ENCODE data around the gene NBEAL2. TPM values are rescaled to one million over a fixed set of nuclear protein-coding genes. Genes with fewer than 3 reads are reported as not detected.

The NBEAL2 gene
- 25.5 TPM for polyA plus RNA-seq (2013, experiment 1 of 2)
- polyA plus RNA-seq (2013, experiment 2 of 2), result 18.9 TPM

GRCh38 chr3:46978985-46979944 lies at the start of gene NBEAL2:
TSS of gene NBEAL2 (plus strand) at chr3:46979666. CDS start at chr3:46979862, 196 bp downstream.
- peak within 1 kb of the TSS; percentile 54 for H3K4me3 ChIP-seq (ENCODE audit: extremely low read depth, insufficient read depth, low read length, poor library complexity, severe bottlenecking)
- peaks cover 4% of the 10 kb centered on the region for H3K9me3 ChIP-seq (ENCODE audit: control insufficient read depth, low read length)
- peaks cover 6% of the 10 kb centered on the region for H3K36me3 ChIP-seq (ENCODE audit: control insufficient read depth, insufficient read depth, low read length)
- peak within 1 kb of the TSS; percentile 23 for H3K27ac ChIP-seq (ENCODE audit: low read depth, low read length, severe bottlenecking)
- peaks cover 12% of the 10 kb centered on the region for H3K4me1 ChIP-seq (ENCODE audit: control insufficient read depth, insufficient read depth, low read length, poor library complexity, severe bottlenecking)
- 1 to 2% methylated on average over 38 to 51 of the region's 73 CpGs for WGBS, 2 experiments (ENCODE audit: insufficient coverage in 2 of 2)

- 79 to 94% methylated on average over 5 to 6 of the region's 9 CpGs for WGBS, 2 experiments (ENCODE audit: insufficient coverage in 2 of 2)
- H3K27ac ChIP-seq (ENCODE audit: low read depth, low read length, severe bottlenecking), result no peak overlapping the region
- H3K36me3 ChIP-seq (ENCODE audit: control insufficient read depth, insufficient read depth, low read length), result peaks cover 59% of the 10 kb centered on the region
- no peaks in the 10 kb centered on the region for H3K9me3 ChIP-seq (ENCODE audit: control insufficient read depth, low read length)
- no peak overlapping the region for H3K4me3 ChIP-seq (ENCODE audit: extremely low read depth, insufficient read depth, low read length, poor library complexity, severe bottlenecking)
- peaks cover 44% of the 10 kb centered on the region for H3K4me1 ChIP-seq (ENCODE audit: control insufficient read depth, insufficient read depth, low read length, poor library complexity, severe bottlenecking)
Measured at GRCh38 chr3:46930166-46930944, 49.1 kb upstream of the NBEAL2 start.

GRCh38 chr3:46930945-46931403 lies 48.5 kb upstream of the NBEAL2 start:
- H3K27ac ChIP-seq (ENCODE audit: low read depth, low read length, severe bottlenecking), result peak overlapping the region; percentile 18
- 92 to 93% methylated on average over 2 to 3 of the region's 3 CpGs for WGBS, 2 experiments (ENCODE audit: insufficient coverage in 2 of 2)
- H3K36me3 ChIP-seq (ENCODE audit: control insufficient read depth, insufficient read depth, low read length), result peaks cover 53% of the 10 kb centered on the region
- no peaks in the 10 kb centered on the region for H3K9me3 ChIP-seq (ENCODE audit: control insufficient read depth, low read length)
- H3K4me1 ChIP-seq (ENCODE audit: control insufficient read depth, insufficient read depth, low read length, poor library complexity, severe bottlenecking), result peaks cover 49% of the 10 kb centered on the region
- no peak overlapping the region for H3K4me3 ChIP-seq (ENCODE audit: extremely low read depth, insufficient read depth, low read length, poor library complexity, severe bottlenecking)

- Histone ChIP-seq H3K4me3 (ENCODE audit: extremely low read depth, insufficient read depth, low read length, poor library complexity, severe bottlenecking) (no peak overlapping the region), H3K9me3 (ENCODE audit: control insufficient read depth, low read length) (no peaks in the 10 kb centered on the region), H3K36me3 (ENCODE audit: control insufficient read depth, insufficient read depth, low read length) (peaks cover 52% of the 10 kb centered on the region), H3K27ac (ENCODE audit: low read depth, low read length, severe bottlenecking) (no peak overlapping the region), H3K4me1 (ENCODE audit: control insufficient read depth, insufficient read depth, low read length, poor library complexity, severe bottlenecking) (peaks cover 57% of the 10 kb centered on the region)
- 88 to 95% methylated on average over 3 to 5 of the region's 6 CpGs for WGBS, 2 experiments (ENCODE audit: insufficient coverage in 2 of 2)
Measured at GRCh38 chr3:46931631-46932331, 47.7 kb upstream of the NBEAL2 start.

GRCh38 chr3:46932455-46933225 lies 46.8 kb upstream of the NBEAL2 start:
- Histone ChIP-seq H3K4me1 (ENCODE audit: control insufficient read depth, insufficient read depth, low read length, poor library complexity, severe bottlenecking) (peaks cover 61% of the 10 kb centered on the region), H3K27ac (ENCODE audit: low read depth, low read length, severe bottlenecking) (no peak overlapping the region), H3K9me3 (ENCODE audit: control insufficient read depth, low read length) (no peaks in the 10 kb centered on the region), H3K36me3 (ENCODE audit: control insufficient read depth, insufficient read depth, low read length) (peaks cover 52% of the 10 kb centered on the region), H3K4me3 (ENCODE audit: extremely low read depth, insufficient read depth, low read length, poor library complexity, severe bottlenecking) (no peak overlapping the region)
- 88 to 95% methylated on average over 5 to 6 of the region's 7 CpGs for WGBS, 2 experiments (ENCODE audit: insufficient coverage in 2 of 2)

- Histone ChIP-seq H3K27ac (ENCODE audit: low read depth, low read length, severe bottlenecking) (no peak overlapping the region), H3K9me3 (ENCODE audit: control insufficient read depth, low read length) (no peaks in the 10 kb centered on the region), H3K4me3 (ENCODE audit: extremely low read depth, insufficient read depth, low read length, poor library complexity, severe bottlenecking) (no peak overlapping the region), H3K36me3 (ENCODE audit: control insufficient read depth, insufficient read depth, low read length) (peaks cover 57% of the 10 kb centered on the region), H3K4me1 (ENCODE audit: control insufficient read depth, insufficient read depth, low read length, poor library complexity, severe bottlenecking) (peaks cover 59% of the 10 kb centered on the region)
- 90 to 100% methylated on average over 1 to 2 of the region's 6 CpGs for WGBS, 2 experiments (ENCODE audit: insufficient coverage in 2 of 2)
Measured at GRCh38 chr3:46933261-46933660, 46.2 kb upstream of the NBEAL2 start.

- 72 to 100% methylated on average over 1 to 2 of the region's 2 CpGs for WGBS, 2 experiments (ENCODE audit: insufficient coverage in 2 of 2)
- peaks cover 58% of the 10 kb centered on the region for H3K36me3 ChIP-seq (ENCODE audit: control insufficient read depth, insufficient read depth, low read length)
- H3K4me1 ChIP-seq (ENCODE audit: control insufficient read depth, insufficient read depth, low read length, poor library complexity, severe bottlenecking), result peaks cover 59% of the 10 kb centered on the region
- H3K27ac ChIP-seq (ENCODE audit: low read depth, low read length, severe bottlenecking), result no peak overlapping the region
- H3K9me3 ChIP-seq (ENCODE audit: control insufficient read depth, low read length), result no peaks in the 10 kb centered on the region
- H3K4me3 ChIP-seq (ENCODE audit: extremely low read depth, insufficient read depth, low read length, poor library complexity, severe bottlenecking), result no peak overlapping the region
Measured at GRCh38 chr3:46934072-46934471, 45.4 kb upstream of the NBEAL2 start.

GRCh38 chr3:46934498-46935167 lies 44.8 kb upstream of the NBEAL2 start:
- WGBS, 2 experiments (ENCODE audit: insufficient coverage in 2 of 2), result 90 to 96% methylated on average over 6 to 8 of the region's 8 CpGs
- Histone ChIP-seq H3K4me1 (ENCODE audit: control insufficient read depth, insufficient read depth, low read length, poor library complexity, severe bottlenecking) (peaks cover 59% of the 10 kb centered on the region), H3K36me3 (ENCODE audit: control insufficient read depth, insufficient read depth, low read length) (peaks cover 60% of the 10 kb centered on the region)

GRCh38 chr3:46935168-46935858 lies 44.2 kb upstream of the NBEAL2 start:
- H3K27ac ChIP-seq (ENCODE audit: low read depth, low read length, severe bottlenecking), result peak overlapping the region; percentile 87
- peaks cover 59% of the 10 kb centered on the region for H3K4me1 ChIP-seq (ENCODE audit: control insufficient read depth, insufficient read depth, low read length, poor library complexity, severe bottlenecking)
- H3K4me3 ChIP-seq (ENCODE audit: extremely low read depth, insufficient read depth, low read length, poor library complexity, severe bottlenecking), result no peak overlapping the region
- WGBS, 2 experiments (ENCODE audit: insufficient coverage in 2 of 2), result 42 to 45% methylated on average over 2 of the region's 7 CpGs
- no peaks in the 10 kb centered on the region for H3K9me3 ChIP-seq (ENCODE audit: control insufficient read depth, low read length)
- H3K36me3 ChIP-seq (ENCODE audit: control insufficient read depth, insufficient read depth, low read length), result peaks cover 66% of the 10 kb centered on the region

More at GRCh38 chr3:46934498-46935167, 44.8 kb upstream of the NBEAL2 start:
- Histone ChIP-seq H3K9me3 (ENCODE audit: control insufficient read depth, low read length) (no peaks in the 10 kb centered on the region), H3K4me3 (ENCODE audit: extremely low read depth, insufficient read depth, low read length, poor library complexity, severe bottlenecking) (no peak overlapping the region), H3K27ac (ENCODE audit: low read depth, low read length, severe bottlenecking) (peak overlapping the region; percentile 78)
